ENCODE data around the gene KIF6.

The KIF6 gene

GRCh38 chr6:39369987-39370386 is 355.2 kb downstream of the KIF6 start:
- in situ Hi-C loops (cut with MboI; ENCODE audit: low pct_unique_long_range_greater_than_20kb, low sequenced_read_pairs, unreplicated experiment), result no loop called here
- TF ChIP-seq CTCF (IDR thresholded peaks at IDR 0.05; ENCODE audit: extremely low read depth, insufficient read depth, missing control alignments), result no peak
- DNase-seq (ENCODE audit: low spot score), result no peak

GRCh38 chr6:39367700-39368099 is 357.5 kb downstream of the KIF6 start:
- no peak for DNase-seq (ENCODE audit: low spot score)
- no peak for TF ChIP-seq CTCF (IDR thresholded peaks at IDR 0.05; ENCODE audit: extremely low read depth, insufficient read depth, missing control alignments)
- in situ Hi-C loops (cut with MboI; ENCODE audit: low pct_unique_long_range_greater_than_20kb, low sequenced_read_pairs, unreplicated experiment), result no loop called here

- in situ Hi-C loops (cut with MboI; ENCODE audit: low pct_unique_long_range_greater_than_20kb, low sequenced_read_pairs, unreplicated experiment), result no loop called here
- DNase-seq (ENCODE audit: low spot score), result no peak
- TF ChIP-seq CTCF (IDR thresholded peaks at IDR 0.05; ENCODE audit: extremely low read depth, insufficient read depth, missing control alignments), result no peak
Observed at GRCh38 chr6:39366931-39367618, 358.1 kb downstream of the KIF6 start.

GRCh38 chr6:39365281-39366074 is 359.7 kb downstream of the KIF6 start:
- TF ChIP-seq CTCF (IDR thresholded peaks at IDR 0.05; ENCODE audit: extremely low read depth, insufficient read depth, missing control alignments), result no peak
- DNase-seq (ENCODE audit: low spot score), result no peak
- in situ Hi-C loops (cut with MboI; ENCODE audit: low pct_unique_long_range_greater_than_20kb, low sequenced_read_pairs, unreplicated experiment), result no loop called here

DNA sequence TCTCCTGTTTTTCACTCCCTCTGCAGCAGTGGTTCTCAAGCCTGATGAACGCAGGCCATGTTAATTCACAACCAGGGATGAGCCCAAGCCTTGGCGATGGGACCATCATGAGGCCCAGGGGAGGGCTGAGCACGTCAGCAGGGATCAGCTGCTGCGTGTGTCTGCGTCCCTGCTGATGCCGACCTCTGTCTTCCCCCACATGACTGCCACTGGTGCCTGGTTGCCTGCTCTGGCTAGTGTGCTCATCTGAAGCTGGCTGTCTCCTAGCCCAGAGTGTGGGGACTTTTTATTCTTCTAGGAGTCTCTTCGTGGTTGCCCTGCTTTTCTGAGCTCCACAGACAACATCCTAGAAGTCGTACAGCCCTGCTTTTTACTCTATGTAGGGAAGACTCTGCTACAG is 361.9 kb downstream of the KIF6 start:
- in situ Hi-C loops (cut with MboI; ENCODE audit: low pct_unique_long_range_greater_than_20kb, low sequenced_read_pairs, unreplicated experiment), result no loop called here
- TF ChIP-seq CTCF (IDR thresholded peaks at IDR 0.05; ENCODE audit: extremely low read depth, insufficient read depth, missing control alignments), result no peak
- no peak for DNase-seq (ENCODE audit: low spot score)

DNA sequence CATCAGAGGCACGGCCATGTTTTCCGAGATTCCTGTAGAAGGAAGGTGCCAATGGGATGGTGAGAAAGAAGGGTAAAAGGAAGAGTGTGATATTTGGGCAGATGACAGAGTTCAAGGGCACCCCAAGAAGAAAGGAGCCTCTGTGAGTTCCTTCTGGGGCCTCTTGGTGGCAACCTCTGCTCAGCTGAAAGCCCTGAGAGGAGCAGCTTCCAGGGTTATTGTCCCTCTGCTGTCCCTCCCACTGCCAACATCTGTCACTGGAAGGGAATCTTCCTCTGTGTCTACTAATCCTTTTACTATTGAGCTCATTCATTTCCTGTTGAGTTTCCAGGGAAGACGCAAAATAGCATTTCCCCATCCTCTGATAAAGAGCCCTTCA is 362.7 kb downstream of the KIF6 start:
- no peak for DNase-seq (ENCODE audit: low spot score)
- TF ChIP-seq CTCF (IDR thresholded peaks at IDR 0.05; ENCODE audit: extremely low read depth, insufficient read depth, missing control alignments), result peak; percentile 11
- in situ Hi-C loops (cut with MboI; ENCODE audit: low pct_unique_long_range_greater_than_20kb, low sequenced_read_pairs, unreplicated experiment), result no loop called here
